Keratinocyte (primary cell): ENCODE results near the gene PRMT1. TPM values are rescaled to one million over a fixed set of nuclear protein-coding genes. Genes with fewer than 3 reads are reported as not detected.
A peak's percentile ranks its signal among the peaks of the same experiment; 100 is the strongest.

Experiments
- DNase-seq: peaks from one replicate; pipeline ENCODE4 v3.0.0-alpha.2; 2011; ENCODE audit warnings: low read depth, missing footprints, low spot score
- FAIRE-seq: peaks from 2 replicates; lab custom pipeline; 2011; peaks lifted over from hg19 to GRCh38; lab: Jason Lieb, UNC
- H2AFZ ChIP-seq: 2 replicates; pipeline ENCODE4 v1.6.0; 2012; ENCODE audit warnings: low read length, control low read depth, inconsistent platforms; ENCODE audit not compliant: control insufficient read depth
- H3K27ac ChIP-seq: 2 replicates; pipeline ENCODE4 v1.5.1; 2011; ENCODE audit warnings: low read length; ENCODE audit not compliant: control insufficient read depth, insufficient read depth
- H3K27me3 ChIP-seq: 3 replicates; pipeline ENCODE4 v1.6.0; 2011; ENCODE audit warnings: low read length; ENCODE audit not compliant: control insufficient read depth, insufficient read depth; ENCODE audit errors: extremely low read depth
- H3K36me3 ChIP-seq, 2 experiments: 2 replicates in 1 of 2; 3 replicates in 1 of 2; pipeline ENCODE4 v1.5.1; 2011; ENCODE audit warnings: low read length in 2 of 2, mild to moderate bottlenecking in 1 of 2; ENCODE audit not compliant: control insufficient read depth in 2 of 2, insufficient read depth in 2 of 2; ENCODE audit errors: extremely low read depth in 1 of 2
- H3K4me1 ChIP-seq: 3 replicates; pipeline ENCODE4 v1.5.1; 2011; ENCODE audit warnings: low read length; ENCODE audit not compliant: control insufficient read depth, insufficient read depth; ENCODE audit errors: extremely low read depth
- H3K4me2 ChIP-seq: 3 replicates; pipeline ENCODE4 v1.6.0; 2011; ENCODE audit warnings: low read depth, low read length; ENCODE audit not compliant: control insufficient read depth, insufficient read depth; ENCODE audit errors: extremely low read depth
- H3K4me3 ChIP-seq, 3 experiments: fragments of 200-600 bp in 1 of 3; sonication (generic) in 1 of 3; 2 replicates in 2 of 3; 3 replicates in 1 of 3; pipeline ENCODE4 v1.5.1; 2011 to 2016; ENCODE audit warnings: low read length in 3 of 3, mild to moderate bottlenecking in 3 of 3, control low read depth in 2 of 3, inconsistent platforms in 1 of 3, low read depth in 1 of 3, mixed read lengths in 1 of 3, mixed run types in 1 of 3, moderate library complexity in 1 of 3; ENCODE audit not compliant: control insufficient read depth in 2 of 3, insufficient read depth in 2 of 3; ENCODE audit errors: extremely low read depth in 1 of 3
- H3K79me2 ChIP-seq: 2 replicates; pipeline ENCODE4 v1.6.0; 2012; ENCODE audit warnings: low read length; ENCODE audit not compliant: control insufficient read depth, insufficient read depth
- H3K9ac ChIP-seq: 3 replicates; pipeline ENCODE4 v1.6.0; 2011; ENCODE audit warnings: low read length; ENCODE audit not compliant: control insufficient read depth, insufficient read depth; ENCODE audit errors: extremely low read depth
- H3K9me1 ChIP-seq: 3 replicates; pipeline ENCODE4 v1.6.0; 2011; ENCODE audit warnings: low read length; ENCODE audit not compliant: control insufficient read depth, insufficient read depth; ENCODE audit errors: extremely low read depth
- H3K9me3 ChIP-seq: 2 replicates; pipeline ENCODE4 v1.5.1; 2012; ENCODE audit warnings: low read depth, low read length; ENCODE audit not compliant: control insufficient read depth
- H4K20me1 ChIP-seq: 3 replicates; pipeline ENCODE4 v1.6.0; 2011; ENCODE audit warnings: low read length; ENCODE audit not compliant: control insufficient read depth, insufficient read depth; ENCODE audit errors: extremely low read depth
- CTCF ChIP-seq, 3 experiments: IDR thresholded peaks in 1 of 3; conservative IDR thresholded peaks in 1 of 3; optimal IDR thresholded peaks in 1 of 3; 2 replicates in 2 of 3; 3 replicates in 1 of 3; pipeline versions ENCODE3 to v1.5.1; 2011; ENCODE audit warnings: low read length in 3 of 3, mild to moderate bottlenecking in 3 of 3, moderate library complexity in 2 of 3, control low read depth in 1 of 3, inconsistent platforms in 1 of 3; ENCODE audit not compliant: insufficient read depth in 2 of 3; ENCODE audit errors: extremely low read depth in 1 of 3
- EZH2 ChIP-seq: IDR thresholded peaks from one replicate; pipeline ENCODE4 v1.6.1; 2012; ENCODE audit warnings: inconsistent platforms, mild to moderate bottlenecking, low read length, moderate library complexity
- dilution Hi-C: fragments of 300-500 bp; cut with MboI; formaldehyde crosslinking; loops from one replicate; pipeline ENCODE4 v1.7.0; 2020; ENCODE audit warnings: low sequenced_read_pairs; ENCODE audit not compliant: extremely low pct_ligation_motif_present
- polyA plus RNA-seq, 5 experiments: library from polyadenylated mRNA; depleted of rRNA in 3 of 5; stranded (reverse) in 3 of 5; stranded (forward) in 1 of 5; unstranded in 1 of 5; fragments of >200 nt; gene quantifications; 1 replicate in 1 of 5; 2 replicates in 3 of 5; 3 replicates in 1 of 5; pipeline versions ENCODE4 v1.2.1 to v1.2.3, GENCODE V29; 2011 to 2012; ENCODE audit warnings: missing spikeins in 2 of 5, low read depth in 1 of 5, low replicate concordance in 1 of 5

Gene PRMT1
- polyA plus RNA-seq, 1 donor (not counting 4 experiments of a cell fraction or from before 2014, with no cell fraction given), result 280 TPM

GRCh38 chr19:49716154-49716553 is 39.1 kb downstream of the PRMT1 start:
- Histone ChIP-seq H3K9me1 (no peaks in the 10 kb centered on the region), H3K4me3 (no peak overlapping the region), H3K27ac (no peak overlapping the region), H3K9me3 (no peaks in the 10 kb centered on the region), H3K4me1 (no peaks in the 10 kb centered on the region), H3K79me2 (no peaks in the 10 kb centered on the region), H4K20me1 (no peaks in the 10 kb centered on the region), H3K27me3 (no peaks in the 10 kb centered on the region), H3K36me3 (no peaks in the 10 kb centered on the region), H2AFZ (no peak overlapping the region), H3K4me2 (no peak overlapping the region), H3K9ac (no peak overlapping the region)
- no peak for DNase-seq
- FAIRE-seq, result no peak
- dilution Hi-C loops, result no loop called here
- TF ChIP-seq CTCF (optimal IDR thresholded peaks at IDR 0.05 in 1 of 3, IDR thresholded peaks at IDR 0.05 in 1 of 3, conservative IDR thresholded peaks at IDR 0.05 in 1 of 3; ENCODE audit: extremely low read depth in 1 of 3, insufficient read depth in 2 of 3, low read length in 3 of 3) (no peak), EZH2 (no peak)

- TF ChIP-seq EZH2 (no peak), CTCF (optimal IDR thresholded peaks at IDR 0.05 in 1 of 3, IDR thresholded peaks at IDR 0.05 in 1 of 3, conservative IDR thresholded peaks at IDR 0.05 in 1 of 3; ENCODE audit: extremely low read depth in 1 of 3, insufficient read depth in 2 of 3, low read length in 3 of 3) (no peak)
- FAIRE-seq (no peak), DNase-seq (no peak)
- Histone ChIP-seq H2AFZ (no peak overlapping the region), H3K79me2 (no peaks in the 10 kb centered on the region), H3K9me1 (no peaks in the 10 kb centered on the region), H3K4me1 (no peaks in the 10 kb centered on the region), H3K9me3 (no peaks in the 10 kb centered on the region), H3K4me3 (no peak overlapping the region), H4K20me1 (no peaks in the 10 kb centered on the region), H3K27me3 (no peaks in the 10 kb centered on the region), H3K4me2 (peak overlapping the region; percentile 22), H3K9ac (no peak overlapping the region), H3K27ac (no peak overlapping the region), H3K36me3 (no peaks in the 10 kb centered on the region)
- dilution Hi-C loops, result no loop called here
These were observed 41.4 kb downstream of the PRMT1 start for GRCh38 chr19:49718511-49718910.
